Mucosa of rectum (tissue), 2 donors: ENCODE measurements around the gene ENTPD8.

Source experiments
- H3K27ac ChIP-seq, 2 donors: one replicate each; pipeline ENCODE4 v1.7.0; 2013; ENCODE audit warnings: inconsistent platforms in 2 of 2, low read depth in 2 of 2, low read length in 2 of 2
- H3K27me3 ChIP-seq, 2 donors: one replicate each; pipeline ENCODE4 v1.7.0; 2013; ENCODE audit warnings: low read length in 2 of 2; ENCODE audit not compliant: control insufficient read depth in 2 of 2, insufficient read depth in 2 of 2
- H3K36me3 ChIP-seq, 2 donors: one replicate each; pipeline ENCODE4 v1.7.0; 2013; ENCODE audit warnings: low read length in 2 of 2; ENCODE audit not compliant: control insufficient read depth in 2 of 2, insufficient read depth in 2 of 2
- H3K4me1 ChIP-seq, 2 donors: one replicate each; pipeline ENCODE4 v1.7.0; 2013; ENCODE audit warnings: low read length in 2 of 2, mild to moderate bottlenecking in 1 of 2; ENCODE audit not compliant: control insufficient read depth in 2 of 2, insufficient read depth in 2 of 2
- H3K4me3 ChIP-seq, 2 donors: one replicate each; pipeline ENCODE4 v1.7.0; 2013; ENCODE audit warnings: low read length in 2 of 2
- H3K9ac ChIP-seq, 2 donors: one replicate each; pipeline ENCODE4 v1.7.0; 2013; ENCODE audit warnings: low read length in 2 of 2, low read depth in 1 of 2, mild to moderate bottlenecking in 1 of 2
- H3K9me3 ChIP-seq, 2 donors: one replicate each; pipeline ENCODE4 v1.7.0; 2013; ENCODE audit warnings: low read length in 2 of 2; ENCODE audit not compliant: control insufficient read depth in 2 of 2
- donor health status: healthy.
- donor health status: Normal muscosa, but diverticular disease.

The ENTPD8 gene

DNA sequence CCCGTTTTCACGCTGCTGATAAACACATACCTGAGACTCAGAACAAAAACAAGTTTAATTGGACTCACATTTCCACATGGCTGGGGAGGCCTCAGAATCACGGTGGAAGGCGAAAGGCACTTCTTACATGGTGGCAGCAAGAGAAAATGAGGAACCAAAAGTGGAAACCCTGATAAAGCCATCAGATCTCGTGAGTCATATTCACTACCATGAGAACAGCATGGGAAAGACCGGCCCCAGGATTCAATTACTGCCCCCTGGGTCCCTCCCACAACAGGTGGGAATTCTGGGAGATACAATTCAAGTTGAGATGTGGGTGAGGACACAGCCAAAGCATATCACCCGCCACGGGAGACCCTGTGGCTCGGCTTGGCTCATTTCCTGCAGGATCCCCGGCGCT, 38.4 kb downstream of the ENTPD8 start:
- Histone ChIP-seq H3K9me3 (no peaks in the 10 kb centered on the region), H3K27me3 (no peaks in the 10 kb centered on the region), H3K4me3 (no peak overlapping the region), H3K9ac (no peak overlapping the region), H3K27ac (no peak overlapping the region), H3K4me1 (peaks cover 14 to 16% of the 10 kb centered on the region in 2 donors), H3K36me3 (peaks cover 0 to 8% of the 10 kb centered on the region in 2 donors)

GRCh38 chr9:137398561-137399468, 42.3 kb downstream of the ENTPD8 start:
- no peak overlapping the region for H3K4me3 ChIP-seq
- no peaks in the 10 kb centered on the region for H3K27me3 ChIP-seq
- peaks cover 0 to 10% of the 10 kb centered on the region in 2 donors for H3K36me3 ChIP-seq
- no peaks in the 10 kb centered on the region for H3K9me3 ChIP-seq
- H3K4me1 ChIP-seq, result peaks cover 0 to 8% of the 10 kb centered on the region in 2 donors
- no peak overlapping the region for H3K9ac ChIP-seq
- no peak overlapping the region for H3K27ac ChIP-seq

DNA sequence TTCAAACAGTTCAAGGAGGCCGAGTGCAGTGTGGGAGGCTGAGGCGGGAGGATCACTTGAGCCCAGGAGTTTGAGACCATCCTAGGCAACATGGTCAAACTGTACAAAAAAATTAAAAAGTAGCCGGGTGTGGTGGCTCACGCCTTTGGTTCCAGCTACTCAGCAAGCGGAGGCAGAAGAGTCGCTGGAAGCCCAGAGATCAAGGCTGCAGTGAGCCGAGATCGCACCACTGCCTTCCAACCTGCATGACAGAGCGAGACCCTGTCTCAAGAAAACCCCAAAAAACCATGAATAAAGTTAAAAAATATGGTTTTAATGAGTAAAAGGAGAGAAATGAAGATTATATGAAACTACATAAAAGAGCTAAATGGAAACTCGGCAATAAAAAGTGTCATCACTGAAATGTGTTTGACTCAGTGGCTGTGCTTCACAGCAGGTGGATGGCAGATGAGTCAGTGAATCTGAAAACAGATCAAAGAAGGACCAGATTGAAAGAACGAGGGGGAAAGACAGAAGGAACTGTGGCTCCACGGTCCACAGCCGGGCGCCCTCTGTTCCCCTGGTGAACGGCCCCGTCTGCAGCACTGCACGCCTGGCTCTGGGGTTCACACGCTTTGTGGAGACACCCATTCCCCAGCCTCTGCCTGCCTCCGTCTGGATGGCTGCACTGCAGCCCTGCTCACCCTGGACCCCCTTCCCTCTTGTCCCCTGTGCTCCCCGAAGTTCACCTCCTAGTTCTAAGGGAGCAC, 43.3 kb downstream of the ENTPD8 start:
- peaks cover 0 to 10% of the 10 kb centered on the region in 2 donors for H3K36me3 ChIP-seq
- H3K4me3 ChIP-seq, result no peak overlapping the region

GRCh38 chr9:137396634-137397367, 44.4 kb downstream of the ENTPD8 start:
- H3K36me3 ChIP-seq, result peaks cover 0 to 6% of the 10 kb centered on the region in 2 donors
- no peaks in the 10 kb centered on the region for H3K9me3 ChIP-seq
- no peaks in the 10 kb centered on the region for H3K27me3 ChIP-seq
- no peak overlapping the region for H3K4me3 ChIP-seq
- peaks cover 0 to 8% of the 10 kb centered on the region in 2 donors for H3K4me1 ChIP-seq
- no peak overlapping the region for H3K27ac ChIP-seq
- H3K9ac ChIP-seq, result no peak overlapping the region

More for the DNA sequence above, 43.3 kb downstream of the ENTPD8 start:
- H3K9me3 ChIP-seq, result no peaks in the 10 kb centered on the region
- no peaks in the 10 kb centered on the region for H3K27me3 ChIP-seq
- H3K9ac ChIP-seq, result no peak overlapping the region
- no peak overlapping the region for H3K27ac ChIP-seq
- peaks cover 0 to 8% of the 10 kb centered on the region in 2 donors for H3K4me1 ChIP-seq

DNA sequence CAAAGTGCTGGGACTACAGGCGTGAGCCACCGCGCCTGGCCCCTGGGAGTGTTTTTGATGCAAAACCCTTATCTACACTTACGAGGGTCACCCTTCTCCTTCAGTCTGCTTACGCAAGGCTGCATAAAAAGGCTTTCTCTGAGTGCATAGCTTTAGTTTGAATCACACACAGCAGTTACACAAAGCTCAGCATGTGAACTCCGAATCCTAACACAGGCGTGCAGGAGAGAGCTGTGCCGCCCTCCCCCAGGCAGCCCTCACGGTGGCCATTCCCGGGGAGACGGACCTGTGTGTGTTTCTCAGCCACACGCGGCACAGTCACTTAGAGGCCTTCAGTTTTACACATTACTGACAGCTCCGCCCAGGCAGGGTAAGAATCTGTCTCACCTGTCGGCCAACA, 44.9 kb downstream of the ENTPD8 start:
- H3K9me3 ChIP-seq, result no peaks in the 10 kb centered on the region
- peaks cover 0 to 9% of the 10 kb centered on the region in 2 donors for H3K4me1 ChIP-seq
- no peak overlapping the region for H3K9ac ChIP-seq
- no peak overlapping the region for H3K4me3 ChIP-seq
- no peaks in the 10 kb centered on the region for H3K27me3 ChIP-seq
- H3K27ac ChIP-seq, result no peak overlapping the region
- H3K36me3 ChIP-seq, result peaks cover 0 to 4% of the 10 kb centered on the region in 2 donors

- Histone ChIP-seq H3K36me3 (peaks cover 0 to 4% of the 10 kb centered on the region in 2 donors), H3K27ac (no peak overlapping the region), H3K9me3 (no peaks in the 10 kb centered on the region), H3K9ac (no peak overlapping the region), H3K4me1 (peaks cover 6 to 15% of the 10 kb centered on the region in 2 donors), H3K27me3 (no peaks in the 10 kb centered on the region), H3K4me3 (no peak overlapping the region)
Measured at GRCh38 chr9:137395666-137396010, 45.5 kb downstream of the ENTPD8 start.

GRCh38 chr9:137394866-137395665, 46.1 kb downstream of the ENTPD8 start:
- Histone ChIP-seq H3K4me1 (peaks cover 9 to 16% of the 10 kb centered on the region in 2 donors), H3K36me3 (peaks cover 0 to 4% of the 10 kb centered on the region in 2 donors), H3K27ac (no peak overlapping the region), H3K27me3 (no peaks in the 10 kb centered on the region), H3K9ac (no peak overlapping the region), H3K9me3 (no peaks in the 10 kb centered on the region), H3K4me3 (no peak overlapping the region)

GRCh38 chr9:137393176-137394150, 47.7 kb downstream of the ENTPD8 start:
- H3K36me3 ChIP-seq, result peaks cover 0 to 2% of the 10 kb centered on the region in 2 donors
- H3K27me3 ChIP-seq, result no peaks in the 10 kb centered on the region
- H3K4me3 ChIP-seq, result no peak overlapping the region
- no peak overlapping the region for H3K9ac ChIP-seq
- no peaks in the 10 kb centered on the region for H3K9me3 ChIP-seq
- peaks cover 9% of the 10 kb centered on the region in 2 donors for H3K4me1 ChIP-seq
- H3K27ac ChIP-seq, result no peak overlapping the region
